ENCODE data around the gene DIPK1C.

DIPK1C gene

DNA sequence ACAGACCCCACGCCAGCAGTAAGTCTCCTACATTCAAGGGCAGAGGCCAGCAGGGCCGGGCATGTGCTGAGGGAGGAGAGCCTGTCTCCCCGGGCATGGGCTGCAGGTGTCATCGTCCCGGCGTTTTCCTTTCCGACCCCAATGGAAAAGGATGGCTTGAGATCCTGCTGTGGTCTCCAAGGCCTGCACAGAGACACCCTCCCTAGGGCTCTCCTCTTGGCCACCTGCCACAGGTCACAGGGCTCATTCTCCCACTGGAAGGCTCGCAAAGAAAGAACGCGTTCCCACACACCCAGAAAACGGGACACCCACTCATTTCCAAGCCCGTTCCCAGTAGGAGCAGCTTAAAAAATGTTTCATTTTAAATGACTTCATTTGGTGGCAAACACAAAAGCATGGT is 41.0 kb downstream of the DIPK1C start:
- no peak for DNase-seq

DNA sequence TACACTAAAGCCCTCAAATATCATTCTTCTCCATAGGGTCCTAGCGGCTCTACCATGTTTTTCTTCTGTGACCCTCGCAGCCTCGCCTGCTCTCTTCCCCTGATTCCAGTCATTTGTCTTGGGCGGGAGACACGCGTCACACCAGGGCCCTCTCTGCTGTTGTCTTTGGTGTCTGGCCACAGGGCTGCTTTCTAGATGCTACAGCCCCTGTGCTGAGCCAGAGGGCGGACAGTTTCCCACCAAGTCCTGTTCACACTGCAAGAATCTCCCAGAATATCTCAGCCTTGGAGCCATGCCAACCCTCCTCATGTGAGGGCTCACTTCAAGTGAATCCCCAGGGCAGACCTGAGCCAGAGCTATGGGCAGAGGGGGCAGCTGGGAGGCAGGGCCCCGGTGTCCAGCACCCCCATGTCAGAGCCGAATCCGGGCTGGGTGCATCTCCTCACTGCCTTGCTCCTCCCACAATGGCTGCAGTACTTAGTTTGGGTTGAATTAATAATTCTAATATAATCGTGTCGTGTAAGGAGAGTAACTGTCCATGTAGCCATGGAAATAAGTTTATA is 42.1 kb downstream of the DIPK1C start:
- DNase-seq, result no peak

DNA sequence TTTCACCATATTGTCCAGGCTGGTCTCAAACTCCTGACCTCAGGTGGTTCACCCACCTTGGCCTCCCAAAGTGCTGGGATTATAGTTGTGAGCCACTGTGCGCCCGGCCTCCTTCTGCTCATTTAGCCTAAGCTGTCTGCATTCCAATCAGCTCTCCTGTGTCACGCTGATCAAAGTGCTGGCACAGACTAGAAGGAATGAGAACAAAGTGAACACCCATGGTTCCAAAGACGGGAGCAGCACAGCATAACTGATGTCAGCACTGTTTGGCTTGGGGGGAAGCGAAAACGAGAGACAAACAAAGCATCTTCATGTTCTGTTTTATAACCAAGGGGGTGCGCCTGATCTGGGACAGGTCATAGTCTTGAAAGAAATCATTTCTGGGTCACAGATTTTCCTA is 43.3 kb downstream of the DIPK1C start:
- no peak for DNase-seq

DNA sequence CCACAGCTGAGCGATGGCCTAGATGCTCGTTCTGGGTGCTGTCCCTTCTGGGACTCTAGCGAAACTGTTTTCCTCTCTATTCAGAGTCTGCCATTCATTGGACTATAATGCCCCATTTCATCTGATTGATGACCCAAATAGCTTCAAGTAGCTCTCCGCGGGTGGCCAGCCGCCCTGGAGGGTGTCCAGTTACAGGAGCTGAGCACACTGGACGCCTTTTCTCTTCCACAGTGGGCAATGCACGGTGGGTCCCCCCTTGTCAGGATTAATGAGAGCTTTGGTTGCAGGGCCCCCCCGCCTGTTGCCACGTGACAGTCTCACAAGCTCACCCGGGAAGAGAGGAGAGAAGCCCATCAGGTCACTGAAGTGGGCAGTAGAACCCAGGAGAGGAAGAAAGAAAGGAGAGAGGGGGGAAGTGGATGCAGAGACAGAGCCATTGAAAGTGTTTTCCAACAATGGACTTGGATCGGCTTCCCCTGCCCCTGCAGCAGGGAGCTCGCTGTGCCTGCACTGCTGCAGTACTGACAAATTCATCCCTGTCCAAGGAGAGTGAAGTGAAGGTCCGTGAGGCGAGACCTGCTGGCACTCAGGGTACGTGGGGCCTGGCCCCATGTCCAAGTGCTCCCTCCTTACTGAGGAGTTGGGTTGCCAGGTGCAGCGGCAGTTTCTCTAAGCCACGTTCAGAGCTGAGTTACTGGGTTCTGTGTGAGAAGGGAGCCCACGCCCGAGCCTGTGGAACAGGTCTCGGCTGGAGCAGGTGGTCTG is 44.8 kb downstream of the DIPK1C start:
- DNase-seq, result no peak

GRCh38 chr18:74411475-74411874 is 45.6 kb downstream of the DIPK1C start:
- DNase-seq, result no peak

DNA sequence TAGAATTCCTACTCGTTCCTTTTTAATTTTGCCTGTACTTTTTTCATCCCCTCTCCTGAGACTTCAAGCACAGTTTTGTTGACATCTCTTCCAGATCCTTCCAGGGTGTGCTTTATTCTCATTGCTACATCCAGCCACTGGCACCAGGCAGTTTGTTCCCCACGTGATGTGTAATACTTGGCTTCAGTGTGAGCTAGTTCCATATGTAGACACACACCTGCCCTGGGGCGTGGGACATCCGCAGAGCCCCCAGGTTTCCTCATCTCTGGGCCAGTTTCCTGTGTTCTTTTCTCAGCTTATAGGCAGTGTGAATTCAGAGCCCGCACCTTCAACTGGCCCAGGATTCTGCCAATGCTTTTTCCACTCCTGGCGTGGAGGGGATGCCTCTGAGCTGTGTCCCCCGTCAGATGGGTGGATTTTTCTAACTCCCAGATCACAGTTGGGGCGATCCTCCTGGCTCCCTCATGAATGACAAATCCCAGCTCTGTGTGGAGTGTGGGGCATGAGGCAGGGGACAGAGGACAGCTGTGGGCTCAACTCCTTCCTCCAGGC is 46.6 kb downstream of the DIPK1C start:
- DNase-seq, result no peak

DNA sequence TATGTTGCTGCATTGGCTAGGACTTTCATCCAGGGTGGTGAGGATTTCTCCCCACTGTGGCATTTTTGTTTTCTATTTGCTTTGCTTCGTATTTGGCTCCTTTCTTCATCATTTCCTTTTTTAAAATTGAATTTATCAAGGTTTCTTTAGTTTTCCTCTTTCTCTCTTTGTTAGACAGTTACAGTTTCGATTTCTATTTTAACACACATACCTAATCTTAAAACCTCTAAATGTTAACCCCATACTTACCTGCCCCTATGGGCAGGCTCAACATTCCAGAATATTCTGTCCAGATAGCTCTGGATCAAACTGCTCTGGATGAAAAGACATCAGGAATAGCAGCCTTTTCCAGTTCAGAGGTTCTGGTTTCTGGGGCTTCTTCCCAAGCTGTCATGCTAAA is 49.2 kb downstream of the DIPK1C start:
- no peak for DNase-seq

DNA sequence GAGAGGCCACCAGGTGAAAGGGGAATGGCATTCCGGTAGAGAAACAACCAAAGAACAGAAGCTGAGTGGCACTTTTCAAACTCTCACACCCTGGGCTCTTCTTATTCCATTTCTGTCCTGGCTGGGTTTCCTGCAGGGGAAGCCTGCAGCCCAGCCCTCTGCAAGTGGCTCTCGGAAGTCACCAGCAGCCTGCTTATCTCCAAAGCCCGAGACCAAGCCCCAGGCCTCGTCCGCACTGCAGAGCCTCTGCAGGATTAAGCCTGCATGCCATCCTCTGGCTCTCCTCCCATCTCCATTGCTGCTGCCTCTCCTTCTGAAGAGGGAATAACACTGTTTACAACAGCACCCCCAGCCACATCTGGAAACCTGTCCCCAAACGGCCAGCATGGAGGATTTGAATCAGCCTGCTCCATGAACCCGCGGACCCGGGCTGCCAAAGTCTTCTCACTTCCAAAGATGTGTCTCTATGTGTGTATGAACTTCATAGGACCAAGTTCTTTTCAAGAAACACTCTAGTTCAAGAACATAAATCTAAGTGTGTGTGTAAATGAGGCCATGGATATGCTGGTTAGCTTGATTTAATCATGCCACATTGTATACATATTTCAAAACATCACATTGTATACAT is 54.2 kb downstream of the DIPK1C start:
- no peak for DNase-seq

DNA sequence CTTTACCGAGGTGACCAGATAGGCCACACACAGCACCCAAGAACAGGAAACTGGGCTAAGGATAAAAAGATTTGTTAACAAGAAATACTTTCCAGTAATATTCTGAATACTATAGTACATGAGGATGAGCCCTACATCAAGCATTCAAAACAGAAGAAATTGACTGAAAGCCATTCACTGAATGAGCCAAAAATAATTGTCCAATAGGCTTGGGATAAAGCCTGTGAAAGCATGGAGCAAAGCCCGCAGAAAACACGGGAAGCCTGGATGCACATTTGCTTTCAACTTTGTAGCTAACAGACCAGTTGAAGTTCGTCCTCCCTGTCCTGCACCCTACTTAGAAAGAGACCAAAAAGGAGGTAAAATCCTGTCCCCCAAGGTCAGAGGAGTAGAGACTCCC is 56.3 kb downstream of the DIPK1C start:
- no peak for DNase-seq

GRCh38 chr18:74399091-74399887 is 57.8 kb downstream of the DIPK1C start:
- no peak for DNase-seq

GRCh38 chr18:74397572-74397971 is 59.5 kb downstream of the DIPK1C start:
- DNase-seq, result no peak

- DNase-seq, result no peak
Measured at GRCh38 chr18:74396171-74397169, 60.6 kb downstream of the DIPK1C start.

DNA sequence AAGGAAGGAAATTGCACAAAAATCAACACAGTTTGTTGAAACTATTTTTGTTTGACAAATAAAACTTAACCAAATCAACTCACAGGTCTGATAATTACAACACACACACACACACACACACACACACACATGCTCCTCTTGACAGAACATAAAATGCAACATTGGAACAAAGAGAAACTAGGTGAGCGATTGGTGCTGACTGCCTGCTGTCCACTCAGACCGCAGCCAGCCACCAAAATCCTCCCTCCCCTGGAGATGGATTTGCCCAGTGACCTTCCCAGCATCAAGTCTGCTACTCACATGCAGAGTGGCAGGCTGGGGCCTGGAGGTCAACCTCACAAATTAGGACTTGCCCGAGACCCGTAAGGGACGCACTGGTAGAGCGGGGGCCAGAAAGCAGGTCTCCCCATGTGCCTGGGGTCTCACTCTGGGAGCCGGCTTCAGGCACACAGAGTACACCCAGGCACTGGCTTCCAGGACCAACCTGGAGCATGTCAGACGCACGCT is 61.4 kb downstream of the DIPK1C start:
- DNase-seq, result no peak

GRCh38 chr18:74395006-74395405 is 62.1 kb downstream of the DIPK1C start:
- DNase-seq, result no peak

GRCh38 chr18:74392323-74392722 is 64.8 kb downstream of the DIPK1C start:
- DNase-seq, result no peak

DNA sequence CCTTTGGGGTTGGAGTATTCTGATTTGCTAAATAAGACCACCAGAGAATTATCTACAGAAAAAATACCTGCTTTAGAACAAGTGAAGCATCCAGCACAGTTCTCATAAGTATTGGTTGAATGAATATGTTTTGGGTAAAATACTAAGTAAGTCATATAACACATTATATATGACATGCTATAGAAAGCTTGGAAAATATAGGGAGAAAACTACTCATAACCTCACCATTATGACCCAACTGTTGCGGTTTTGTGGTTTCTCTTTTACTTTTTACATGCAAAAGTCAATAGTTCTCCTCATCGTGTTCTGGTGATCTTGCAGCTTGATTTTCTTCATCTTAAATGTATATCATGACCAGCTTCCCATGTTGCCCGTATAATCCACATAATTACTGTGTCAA is 66.2 kb downstream of the DIPK1C start:
- no peak for DNase-seq

DNA sequence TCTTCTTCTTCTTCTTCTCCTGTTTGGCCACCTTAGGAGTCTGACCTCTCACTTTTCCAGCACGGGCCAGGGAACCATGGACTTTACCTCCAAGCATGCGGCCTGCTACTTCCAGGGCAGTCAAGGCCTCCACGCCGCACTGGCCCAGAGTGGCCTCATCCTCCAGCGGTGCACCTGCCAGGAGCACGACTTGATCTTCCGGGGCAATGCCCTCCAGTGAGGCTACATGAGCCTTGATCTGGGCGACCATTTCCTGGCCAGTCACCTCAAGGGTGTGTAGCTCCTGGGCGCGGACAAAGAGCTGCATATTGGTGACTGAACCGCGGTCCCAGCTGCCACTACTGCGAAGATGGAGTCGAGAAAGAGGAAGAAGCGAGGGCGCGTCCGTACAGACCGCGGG is 67.1 kb downstream of the DIPK1C start:
- DNase-seq, result no peak

DNA sequence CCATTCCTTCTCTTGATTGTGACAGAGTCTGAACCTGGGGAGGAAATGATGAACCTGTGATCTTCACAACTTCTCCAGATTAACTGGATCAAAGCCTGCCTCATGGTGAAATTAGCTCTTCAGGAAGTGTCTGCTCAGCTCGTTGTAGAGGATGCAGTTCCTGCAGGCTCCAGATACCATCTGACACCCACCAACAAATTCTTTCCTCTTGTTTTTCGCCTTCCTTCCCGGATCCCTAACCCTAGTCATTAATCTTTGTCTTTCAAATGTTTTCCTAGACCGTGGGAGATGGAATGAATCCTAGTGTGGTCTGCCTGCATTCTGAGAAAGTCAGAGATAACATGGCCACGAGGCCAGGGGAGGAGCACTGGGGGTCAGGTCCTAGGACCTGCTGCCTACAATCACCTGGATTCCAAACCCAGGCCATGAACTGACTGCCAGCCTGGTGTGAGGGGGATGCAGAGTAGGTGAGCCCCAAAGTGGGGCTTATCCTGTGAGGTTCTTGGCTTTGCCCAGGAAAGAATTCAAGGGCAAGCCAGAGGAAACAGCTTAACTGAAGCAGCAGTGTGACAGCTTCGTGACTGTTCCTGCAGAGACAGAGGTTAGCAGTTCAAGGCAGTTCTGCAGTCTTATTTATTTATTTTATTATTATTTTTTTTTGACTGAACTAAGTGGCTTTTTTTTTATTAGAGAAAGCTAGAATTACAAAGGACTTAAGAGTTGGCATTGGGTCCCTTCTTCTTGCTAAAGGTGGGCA is 67.8 kb downstream of the DIPK1C start:
- DNase-seq, result no peak

GRCh38 chr18:74388227-74388626 is 68.9 kb downstream of the DIPK1C start:
- DNase-seq, result no peak

DNA sequence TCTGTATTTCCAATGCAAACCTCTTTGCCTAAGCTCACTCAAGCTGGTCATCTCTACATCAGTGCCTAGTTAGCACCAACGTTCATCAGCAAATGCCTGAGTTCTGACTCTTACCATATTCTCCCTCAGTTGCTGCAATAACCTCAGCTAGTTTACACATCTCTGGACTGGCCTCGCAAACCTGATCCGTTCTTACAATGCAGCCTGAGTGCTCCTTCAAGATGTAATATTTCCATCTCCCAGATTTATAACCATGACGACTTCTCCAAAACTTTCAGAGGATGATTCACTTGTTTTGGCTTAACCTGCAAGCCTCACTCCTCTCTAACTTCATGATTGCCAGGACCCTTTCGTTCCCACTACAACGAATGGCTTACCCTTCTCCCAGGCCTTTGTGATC is 69.7 kb downstream of the DIPK1C start:
- no peak for DNase-seq
